H1 (cell line): Measurements from ENCODE around the gene DCAF4. TPM values are rescaled to one million over a fixed set of nuclear protein-coding genes. Genes with fewer than 3 reads are reported as not detected.

Source experiments
- CTCF ChIA-PET: fragments of 300-600 bp; sonication (Branson Sonifier 250); formaldehyde crosslinking; loops from one replicate; lab custom pipeline; 2021; ENCODE audit not compliant: partially characterized antibody; lab: Charles Lee
- POLR2A ChIA-PET: fragments of 300-600 bp; sonication (Branson Sonifier 250); formaldehyde crosslinking; loops from one replicate; lab custom pipeline; 2021; ENCODE audit warnings: inconsistent platforms; ENCODE audit not compliant: partially characterized antibody; lab: Charles Lee
- DNase-seq, 2 experiments: peaks; one replicate each; pipeline versions ENCODE4 v3.0.0 to v3.0.0-alpha.2; 2010 to 2022; ENCODE audit warnings: low spot score in 2 of 2, low read depth in 1 of 2, mixed read lengths in 1 of 2
- FAIRE-seq: peaks from 2 replicates; lab custom pipeline; 2011; peaks lifted over from hg19 to GRCh38; lab: Jason Lieb, UNC
- H2AFZ ChIP-seq: 2 replicates; pipeline ENCODE4 v1.8.1; 2012; ENCODE audit warnings: low read length, inconsistent platforms
- H2AK5ac ChIP-seq: 2 replicates; pipeline ENCODE4 v1.6.1; 2013; ENCODE audit warnings: low read depth, low read length
- H2BK120ac ChIP-seq: replicated peaks from 2 replicates; pipeline ENCODE3; 2013; ENCODE audit warnings: low read depth, low read length, inconsistent platforms
- H2BK12ac ChIP-seq: 2 replicates; pipeline ENCODE4 v1.6.1; 2013; ENCODE audit warnings: low read depth, low read length
- H2BK15ac ChIP-seq: 2 replicates; pipeline ENCODE4 v1.6.1; 2013; ENCODE audit warnings: low read length
- H2BK20ac ChIP-seq: 2 replicates; pipeline ENCODE4 v1.6.1; 2013; ENCODE audit warnings: low read length
- H2BK5ac ChIP-seq: 2 replicates; pipeline ENCODE4 v1.6.1; 2013; ENCODE audit warnings: low read depth, low read length
- H3K14ac ChIP-seq: 2 replicates; pipeline ENCODE4 v1.6.1; 2013; ENCODE audit warnings: inconsistent platforms; ENCODE audit not compliant: insufficient read length
- H3K18ac ChIP-seq: 2 replicates; pipeline ENCODE4 v1.6.1; 2013; ENCODE audit warnings: low read length; ENCODE audit errors: extremely low read depth
- H3K23ac ChIP-seq: 2 replicates; pipeline ENCODE4 v1.6.1; 2013; ENCODE audit warnings: inconsistent platforms; ENCODE audit not compliant: insufficient read length
- H3K23me2 ChIP-seq: 2 replicates; pipeline ENCODE4 v1.6.1; 2013; ENCODE audit warnings: low read depth, low read length
- H3K27ac ChIP-seq: 2 replicates; pipeline ENCODE4 v1.6.1; 2011; ENCODE audit warnings: low read depth, low read length, inconsistent platforms
- H3K27me3 ChIP-seq, 4 experiments: replicated peaks in 1 of 4; 1 replicate in 1 of 4; 2 replicates in 3 of 4; pipeline versions ENCODE4 v1.6.1 to v1.8.1; 2011 to 2013; ENCODE audit warnings: low read length in 3 of 4, mild to moderate bottlenecking in 3 of 4, inconsistent platforms in 2 of 4, mixed read lengths in 2 of 4, moderate library complexity in 1 of 4; ENCODE audit not compliant: control insufficient read depth in 3 of 4, insufficient read depth in 3 of 4; ENCODE audit errors: extremely low read depth in 1 of 4
- H3K36me3 ChIP-seq, 4 experiments: 2 replicates each; pipeline versions ENCODE4 v1.6.1 to v1.8.1; 2011 to 2013; ENCODE audit warnings: mild to moderate bottlenecking in 4 of 4, low read length in 3 of 4, moderate library complexity in 2 of 4, control low read depth in 1 of 4, inconsistent platforms in 1 of 4; ENCODE audit not compliant: insufficient read depth in 4 of 4, control insufficient read depth in 2 of 4
- H3K4ac ChIP-seq: replicated peaks from 2 replicates; pipeline ENCODE3; 2013; ENCODE audit warnings: low read length, low read depth, mixed read lengths, inconsistent platforms; ENCODE audit not compliant: insufficient read length
- H3K4me1 ChIP-seq, 4 experiments: replicated peaks in 1 of 4; 1 replicate in 1 of 4; 2 replicates in 3 of 4; pipeline versions ENCODE4 v1.6.1 to v1.8.1; 2011 to 2013; ENCODE audit warnings: low read length in 3 of 4, inconsistent platforms in 2 of 4, mixed read lengths in 1 of 4; ENCODE audit not compliant: insufficient read depth in 4 of 4, control insufficient read depth in 3 of 4
- H3K4me2 ChIP-seq, 2 experiments: 2 replicates each; pipeline versions ENCODE4 v1.6.1 to v1.8.1; 2011 to 2013; ENCODE audit warnings: low read depth in 2 of 2, low read length in 2 of 2, control low read depth in 1 of 2, inconsistent platforms in 1 of 2, mild to moderate bottlenecking in 1 of 2; ENCODE audit not compliant: insufficient read depth in 1 of 2
- H3K4me3 ChIP-seq, 4 experiments: fragments of 200-600, 300-600 bp in 1 of 4; sonication (generic), shearing (Covaris generic), sonication (Bioruptor Twin) in 1 of 4; 2 replicates each; pipeline versions ENCODE4 v1.5.1 to v1.8.1; 2011 to 2016; ENCODE audit warnings: low read length in 4 of 4, low read depth in 3 of 4, control low read depth in 2 of 4, inconsistent platforms in 2 of 4, mild to moderate bottlenecking in 2 of 4, mixed read lengths in 1 of 4, moderate library complexity in 1 of 4; ENCODE audit not compliant: insufficient read depth in 2 of 4; ENCODE audit errors: extremely low read depth in 1 of 4
- H3K56ac ChIP-seq: replicated peaks from 2 replicates; pipeline ENCODE3; 2013; ENCODE audit warnings: low read depth, mild to moderate bottlenecking, mixed read lengths, low read length, inconsistent platforms; ENCODE audit not compliant: insufficient read length
- H3K79me1 ChIP-seq: 2 replicates; pipeline ENCODE4 v1.6.1; 2013; ENCODE audit warnings: low read depth, low read length, control low read depth
- H3K79me2 ChIP-seq, 2 experiments: 2 replicates each; pipeline versions ENCODE4 v1.6.1 to v1.8.1; 2012 to 2013; ENCODE audit warnings: low read length in 2 of 2, mild to moderate bottlenecking in 2 of 2, inconsistent platforms in 1 of 2; ENCODE audit not compliant: insufficient read depth in 2 of 2, control insufficient read depth in 1 of 2
- H3K9ac ChIP-seq, 4 experiments: replicated peaks in 1 of 4; 1 replicate in 1 of 4; 2 replicates in 3 of 4; pipeline versions ENCODE4 v1.6.1 to v1.8.1; 2011 to 2013; ENCODE audit warnings: low read depth in 3 of 4, low read length in 3 of 4, control low read depth in 2 of 4, mild to moderate bottlenecking in 2 of 4, moderate library complexity in 2 of 4, inconsistent platforms in 1 of 4; ENCODE audit errors: extremely low read depth in 1 of 4
- H3K9me3 ChIP-seq, 2 experiments: 2 replicates each; pipeline versions ENCODE4 v1.6.1 to v1.8.1; 2012 to 2013; ENCODE audit warnings: mild to moderate bottlenecking in 2 of 2, moderate library complexity in 2 of 2, control low read depth in 1 of 2, inconsistent platforms in 1 of 2, low read depth in 1 of 2, low read length in 1 of 2, mixed read lengths in 1 of 2; ENCODE audit not compliant: insufficient read depth in 2 of 2
- H4K20me1 ChIP-seq, 2 experiments: replicated peaks in 1 of 2; 2 replicates each; pipeline versions ENCODE3 to v1.8.1; 2011 to 2013; ENCODE audit warnings: inconsistent platforms in 2 of 2, low read length in 2 of 2, mild to moderate bottlenecking in 1 of 2; ENCODE audit not compliant: insufficient read depth in 2 of 2, control insufficient read depth in 1 of 2
- H4K5ac ChIP-seq: 2 replicates; pipeline ENCODE4 v1.6.1; 2013; ENCODE audit warnings: low read length, low read depth, mixed read lengths, inconsistent platforms; ENCODE audit not compliant: insufficient read length
- H4K8ac ChIP-seq: 2 replicates; pipeline ENCODE4 v1.8.0; 2013; ENCODE audit warnings: mild to moderate bottlenecking, moderate library complexity, low read length, inconsistent platforms; ENCODE audit not compliant: insufficient read depth; ENCODE audit errors: extremely low read depth
- H4K91ac ChIP-seq: replicated peaks from 2 replicates; pipeline ENCODE3; 2013; ENCODE audit warnings: low read length, mixed read lengths, inconsistent platforms; ENCODE audit not compliant: insufficient read length
- BACH1 ChIP-seq: IDR thresholded peaks from 2 replicates; pipeline ENCODE4 v1.6.1; 2012; ENCODE audit warnings: low read length, improper control_type of control experiment
- CBX5 ChIP-seq: fragments of 300-800, 300-1000 bp; sonication (generic); IDR thresholded peaks from 2 replicates; pipeline ENCODE4 v1.7.1; 2016; ENCODE audit warnings: antibody characterized with exemption, low read length, low read depth
- KDM4A ChIP-seq: IDR thresholded peaks from one replicate; pipeline ENCODE4 v1.7.1; 2012; ENCODE audit warnings: low read depth, mild to moderate bottlenecking, moderate library complexity, low read length, inconsistent platforms; ENCODE audit not compliant: severe bottlenecking
- POLR2AphosphoS5 ChIP-seq: IDR thresholded peaks from 2 replicates; pipeline ENCODE4 v1.6.1; 2011; ENCODE audit warnings: low read depth, low read length
- RXRA ChIP-seq: IDR thresholded peaks from 2 replicates; pipeline ENCODE4 v1.6.1; 2011; ENCODE audit warnings: low read depth, mild to moderate bottlenecking, low read length, moderate library complexity; ENCODE audit not compliant: insufficient read depth
- TAF1 ChIP-seq: IDR thresholded peaks from 2 replicates; pipeline ENCODE4 v1.6.1; 2011; ENCODE audit warnings: mild to moderate bottlenecking, low read depth, low read length
- WGBS, 2 experiments: shearing (Covaris generic) in 1 of 2; methylation state at CpG; one replicate each; pipeline versions ENCODE4 v1.1.6 to v1.1.7; 2013 to 2015; ENCODE audit warnings: low lambda C conversion rate in 2 of 2, mixed read lengths in 2 of 2, inconsistent platforms in 1 of 2, low coverage in 1 of 2, missing lambda C conversion rate in 1 of 2; ENCODE audit not compliant: insufficient replicate concordance in 2 of 2, insufficient coverage in 1 of 2, insufficient read length in 1 of 2; ENCODE audit errors: extremely low coverage in 1 of 2, missing lambda C conversion rate in 1 of 2; 5-methylcytosine and 5-hydroxymethylcytosine counted together
- polyA plus RNA-seq, 7 experiments: library from polyadenylated mRNA; depleted of rRNA in 3 of 7; stranded (reverse) in 5 of 7; unstranded in 2 of 7; fragments of >200 nt in 5 of 7; fragments of 200-250 nt in 2 of 7; gene quantifications; 1 replicate in 5 of 7; 2 replicates in 1 of 7; 4 replicates in 1 of 7; pipeline versions ENCODE4 v1.2.1 to v1.2.3, GENCODE V29; 2011 to 2013; ENCODE audit warnings: missing spikeins in 2 of 7, mixed read lengths in 2 of 7
- total RNA-seq: library from RNA; stranded (reverse); fragmentation: NEBNext Ultra II Directional; extraction: Animal tissue kit (Norgen Biotek cat#: 25700); gene quantifications from 2 replicates; pipeline ENCODE4 v1.2.1, GENCODE V29; 2021
- TF ChIP-seq, protein P1 (sequence below): IDR thresholded peaks from 2 replicates; pipeline ENCODE4 v1.6.1; 2012; ENCODE audit warnings: low read length, inconsistent platforms

Gene DCAF4
- total and polyA plus RNA-seq, 2 of the 8 experiments (the other 6 are each of a cell fraction or from before 2014, with no cell fraction given): 17.0 to 21.1 TPM

DNA sequence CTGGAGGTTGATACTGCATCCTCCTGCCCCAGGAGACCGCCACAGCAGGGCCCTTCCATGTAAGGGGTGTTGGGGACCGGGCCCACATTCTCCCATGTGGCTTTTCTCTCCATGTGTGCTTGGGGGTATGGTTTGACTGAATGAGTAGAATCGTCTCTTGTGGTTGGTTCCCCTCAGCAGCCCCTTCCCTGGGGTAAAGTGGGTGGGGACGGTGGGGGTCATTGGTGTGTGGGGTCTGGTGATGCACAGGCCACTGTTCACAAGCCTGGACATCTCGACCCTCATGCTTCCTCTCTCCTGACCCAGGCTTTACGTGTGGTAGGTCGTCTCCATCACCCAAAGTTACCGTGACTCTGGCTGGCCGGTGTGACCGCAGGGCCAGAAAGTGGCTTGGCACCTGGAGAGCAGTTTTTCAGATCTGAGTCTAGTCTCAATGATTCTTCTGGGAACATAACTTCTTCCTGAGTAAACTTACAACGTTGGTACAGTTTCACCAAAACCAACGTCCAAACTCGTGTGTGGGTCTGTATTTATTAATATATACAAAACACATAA is 17.7 kb downstream of the DCAF4 start:
- CTCF ChIA-PET: interaction anchor here (1.2 to 1.6 kb wide), 2 partner anchors 80 to 430 kb away, joined by 3 to 5 read pairs; no protein-coding TSS in a partner anchor
- H3K36me3 ChIP-seq: peaks cover 2 to 22% (median 8%) of the 10 kb centered on the region in 4 experiments; a peak in 6 of 8 replicates
- H3K4ac ChIP-seq: no peak overlapping the region
- no peak overlapping the region for H3K4me2 ChIP-seq
- FAIRE-seq: no peak
- no peak overlapping the region for H4K91ac ChIP-seq
- H4K8ac ChIP-seq: no peak overlapping the region
- H3K56ac ChIP-seq: no peak overlapping the region
- no peaks in the 10 kb centered on the region for H3K79me2 ChIP-seq
- peaks cover 0 to 3% of the 10 kb centered on the region in 2 experiments for H4K20me1 ChIP-seq
- no peak overlapping the region for H3K9ac ChIP-seq
- H3K23me2 ChIP-seq: no peaks in the 10 kb centered on the region
- no peak overlapping the region for H2AFZ ChIP-seq
- H3K79me1 ChIP-seq: no peaks in the 10 kb centered on the region
- H3K23ac ChIP-seq: no peak overlapping the region
- POLR2A ChIA-PET: no interaction called here
- H2BK20ac ChIP-seq: no peak overlapping the region
- H3K27me3 ChIP-seq: no peaks in the 10 kb centered on the region
- no peaks in the 10 kb centered on the region for H3K9me3 ChIP-seq
- no peak for TF ChIP-seq POLR2AphosphoS5
- TF ChIP-seq KDM4A: no peak
- no peak for TF ChIP-seq TAF1
- no peak for TF ChIP-seq CBX5
- TF ChIP-seq, protein P1, sequence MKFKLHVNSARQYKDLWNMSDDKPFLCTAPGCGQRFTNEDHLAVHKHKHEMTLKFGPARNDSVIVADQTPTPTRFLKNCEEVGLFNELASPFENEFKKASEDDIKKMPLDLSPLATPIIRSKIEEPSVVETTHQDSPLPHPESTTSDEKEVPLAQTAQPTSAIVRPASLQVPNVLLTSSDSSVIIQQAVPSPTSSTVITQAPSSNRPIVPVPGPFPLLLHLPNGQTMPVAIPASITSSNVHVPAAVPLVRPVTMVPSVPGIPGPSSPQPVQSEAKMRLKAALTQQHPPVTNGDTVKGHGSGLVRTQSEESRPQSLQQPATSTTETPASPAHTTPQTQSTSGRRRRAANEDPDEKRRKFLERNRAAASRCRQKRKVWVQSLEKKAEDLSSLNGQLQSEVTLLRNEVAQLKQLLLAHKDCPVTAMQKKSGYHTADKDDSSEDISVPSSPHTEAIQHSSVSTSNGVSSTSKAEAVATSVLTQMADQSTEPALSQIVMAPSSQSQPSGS: no peak
- TF ChIP-seq BACH1: no peak
- TF ChIP-seq RXRA: no peak
- TF ChIP-seq, all 59 proteins: peak for 0
- H3K18ac ChIP-seq: no peak overlapping the region
- H2BK15ac ChIP-seq: no peak overlapping the region
- no peak overlapping the region for H4K5ac ChIP-seq
- no peak overlapping the region for H3K27ac ChIP-seq
- H2BK120ac ChIP-seq: no peak overlapping the region
- H3K4me3 ChIP-seq: no peak overlapping the region
- H2AK5ac ChIP-seq: no peak overlapping the region
- no peak for DNase-seq
- H2BK12ac ChIP-seq: no peak overlapping the region
- H3K14ac ChIP-seq: no peak overlapping the region
- H3K4me1 ChIP-seq: no peaks in the 10 kb centered on the region
- no peak overlapping the region for H2BK5ac ChIP-seq
- 86% methylated on average over 13 of the region's 13 CpGs; no CpG with 5 or more reads in 1 of the 2 experiments for WGBS, 2 experiments
